Hepatocyte (in vitro differentiated cells): ENCODE results near the gene ILRUN. TPM values are rescaled to one million over a fixed set of nuclear protein-coding genes. Genes with fewer than 3 reads are reported as not detected.

ENCODE experiments used
- DNase-seq: peaks from one replicate; pipeline ENCODE4 v3.0.0-alpha.2; 2016; ENCODE audit warnings: low spot score
- H2AFZ ChIP-seq: fragments of 200-600 bp; sonication (generic); 2 replicates; pipeline ENCODE4 v1.6.0; 2016; ENCODE audit warnings: antibody characterized with exemption, mild to moderate bottlenecking
- H3K27ac ChIP-seq: fragments of 200-600 bp; sonication (generic); 2 replicates; pipeline ENCODE4 v1.5.1; 2016; ENCODE audit warnings: mild to moderate bottlenecking
- H3K27me3 ChIP-seq: fragments of 200-600 bp; sonication (generic); 2 replicates; pipeline ENCODE4 v1.6.1; 2016
- H3K36me3 ChIP-seq: fragments of 200-600 bp; sonication (generic); replicated peaks from 2 replicates; pipeline ENCODE4 v1.5.1; 2016; ENCODE audit warnings: low read depth; ENCODE audit not compliant: insufficient read depth
- H3K4me1 ChIP-seq: fragments of 200-600 bp; sonication (generic); 2 replicates; pipeline ENCODE4 v1.5.1; 2016; ENCODE audit warnings: mild to moderate bottlenecking, moderate library complexity; ENCODE audit not compliant: insufficient read depth
- H3K4me2 ChIP-seq: fragments of 200-600 bp; sonication (generic); 2 replicates; pipeline ENCODE4 v1.6.0; 2016
- H3K4me3 ChIP-seq: fragments of 200-600 bp; sonication (generic); 2 replicates; pipeline ENCODE4 v1.5.1; 2016; ENCODE audit warnings: mild to moderate bottlenecking
- H3K79me2 ChIP-seq: fragments of 200-600 bp; sonication (generic); 2 replicates; pipeline ENCODE4 v1.6.0; 2017; ENCODE audit warnings: mild to moderate bottlenecking
- H3K9me2 ChIP-seq: fragments of 200-600 bp; sonication (generic); replicated peaks from 2 replicates; pipeline ENCODE4 v1.6.0; 2017; ENCODE audit warnings: mild to moderate bottlenecking; ENCODE audit not compliant: insufficient read depth
- H3K9me3 ChIP-seq: fragments of 200-600 bp; sonication (generic); 2 replicates; pipeline ENCODE4 v1.5.1; 2016; ENCODE audit warnings: low read depth, mild to moderate bottlenecking
- H4K20me1 ChIP-seq: fragments of 200-600 bp; sonication (generic); 2 replicates; pipeline ENCODE4 v1.6.0; 2016; ENCODE audit warnings: mild to moderate bottlenecking; ENCODE audit not compliant: insufficient read depth, poor library complexity, severe bottlenecking
- CTCF ChIP-seq: fragments of 200-600 bp; sonication (generic); IDR thresholded peaks from 2 replicates; pipeline ENCODE4 v1.5.1; 2016; ENCODE audit warnings: antibody characterized with exemption, mild to moderate bottlenecking; ENCODE audit not compliant: poor library complexity
- EZH2 ChIP-seq: fragments of 200-600 bp; sonication (generic); IDR thresholded peaks from 2 replicates; pipeline ENCODE4 v1.6.1; 2016; ENCODE audit warnings: antibody characterized with exemption, mild to moderate bottlenecking, borderline replicate concordance
- EZH2phosphoT487 ChIP-seq: fragments of 200-600 bp; sonication (generic); IDR thresholded peaks from one replicate; pipeline ENCODE4 v1.6.1; 2018; ENCODE audit warnings: antibody characterized with exemption, mild to moderate bottlenecking, low read depth, moderate library complexity; ENCODE audit not compliant: unreplicated experiment, severe bottlenecking
- WGBS: methylation state at CpG from one replicate; pipeline ENCODE4 v1.1.6; 2016; ENCODE audit warnings: low lambda C conversion rate; ENCODE audit errors: missing lambda C conversion rate; 5-methylcytosine and 5-hydroxymethylcytosine counted together
- polyA plus RNA-seq: library from polyadenylated mRNA; unstranded; fragments of >200 nt; fragmentation: Nextera tagmentation; extraction: Ambion mirVana; gene quantifications from 2 replicates; pipeline ENCODE4 v1.2.1, GENCODE V29; 2016
- total RNA-seq: library from RNA; depleted of rRNA; stranded (reverse); fragments of >200 nt; gene quantifications from 2 replicates; pipeline ENCODE4 v1.2.3, GENCODE V29; 2014

The ILRUN gene
- total and polyA plus RNA-seq, 2 experiments from 2014 or later = 12.7 to 61.3 TPM

DNA sequence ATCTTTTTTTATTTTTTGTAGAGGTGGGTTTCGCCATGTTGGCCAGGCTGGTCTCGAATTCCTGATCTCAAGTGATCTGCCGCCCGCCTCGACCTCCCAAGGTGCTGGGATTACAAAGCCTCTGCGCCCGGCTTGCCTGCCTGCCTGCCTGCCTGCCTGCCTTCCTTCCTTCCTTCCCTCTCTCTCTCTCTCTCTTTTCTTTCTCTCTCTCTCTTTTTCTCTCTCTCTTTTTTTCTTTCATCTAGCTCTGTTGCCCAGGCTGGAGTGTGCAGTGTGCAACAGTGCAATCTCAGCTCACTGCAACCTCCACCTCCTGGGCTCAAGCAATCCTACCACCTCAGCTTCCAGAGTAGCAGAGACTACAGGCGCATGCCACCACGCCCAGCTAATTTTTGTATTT is 4.6 kb upstream of the ILRUN start:
- H3K4me2 ChIP-seq = no peak overlapping the region
- no peak overlapping the region for H3K4me3 ChIP-seq
- H3K9me2 ChIP-seq = no peaks in the 10 kb centered on the region
- no peaks in the 10 kb centered on the region for H4K20me1 ChIP-seq
- no peak for TF ChIP-seq CTCF
- no peak for TF ChIP-seq EZH2
- no peak for TF ChIP-seq EZH2phosphoT487
- H3K27me3 ChIP-seq = no peaks in the 10 kb centered on the region
- 94% methylated on average over 8 of the region's 9 CpGs for WGBS
- H3K27ac ChIP-seq = no peak overlapping the region
- no peaks in the 10 kb centered on the region for H3K36me3 ChIP-seq
- H2AFZ ChIP-seq = no peak overlapping the region
- peaks cover 2% of the 10 kb centered on the region for H3K79me2 ChIP-seq
- no peaks in the 10 kb centered on the region for H3K4me1 ChIP-seq
- DNase-seq = no peak
- no peaks in the 10 kb centered on the region for H3K9me3 ChIP-seq

- Histone ChIP-seq H3K4me2 (no peak overlapping the region), H2AFZ (no peak overlapping the region), H3K9me3 (no peaks in the 10 kb centered on the region), H4K20me1 (peaks cover 28% of the 10 kb centered on the region), H3K79me2 (peaks cover 33% of the 10 kb centered on the region), H3K27me3 (no peaks in the 10 kb centered on the region), H3K9me2 (no peaks in the 10 kb centered on the region), H3K36me3 (no peaks in the 10 kb centered on the region), H3K4me3 (no peak overlapping the region), H3K27ac (no peak overlapping the region), H3K4me1 (peaks cover 9% of the 10 kb centered on the region)
- 98% methylated on average over 5 of the region's 5 CpGs for WGBS
- no peak for DNase-seq
- TF ChIP-seq CTCF (no peak), EZH2 (no peak), EZH2phosphoT487 (no peak)
These were observed 1.5 kb upstream of the ILRUN start for GRCh38 chr6:34697904-34698559.

DNA sequence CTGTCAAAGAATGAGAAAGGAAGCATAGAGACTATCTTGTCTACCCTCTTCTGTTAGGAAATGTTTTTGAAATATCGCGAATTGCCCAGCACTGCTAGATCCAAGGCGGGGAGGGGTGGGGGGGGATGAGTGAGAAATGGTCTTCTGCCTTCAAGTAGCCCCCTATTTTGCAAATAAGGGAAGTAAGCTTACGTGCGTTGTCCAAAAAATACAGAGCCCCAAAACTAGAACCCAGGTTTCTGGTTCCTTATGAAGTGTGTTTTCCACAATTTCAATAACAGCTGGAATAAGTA is 923 bp upstream of the ILRUN start:
- Histone ChIP-seq H3K4me2 (peak overlapping the region; percentile 74), H3K9me3 (no peaks in the 10 kb centered on the region), H3K27ac (peak overlapping the region; percentile 73), H3K79me2 (peaks cover 39% of the 10 kb centered on the region), H2AFZ (no peak overlapping the region), H3K9me2 (no peaks in the 10 kb centered on the region), H3K27me3 (no peaks in the 10 kb centered on the region), H3K4me1 (peaks cover 9% of the 10 kb centered on the region), H3K4me3 (peak overlapping the region; percentile 47), H3K36me3 (no peaks in the 10 kb centered on the region), H4K20me1 (peaks cover 33% of the 10 kb centered on the region)
- no peak for TF ChIP-seq CTCF
- no peak for TF ChIP-seq EZH2phosphoT487
- no peak for TF ChIP-seq EZH2
- DNase-seq = no peak
- WGBS = 87% methylated on average over 5 of the region's 5 CpGs
